NK-92 (cell line): Measurements from ENCODE around the gene PTGFRN.
"Not testable (repeated sequence)": the region's sequence is repeated elsewhere in the genome, so short reads cannot be mapped to it uniquely, and the experiment has no call there.

ENCODE experiments used
- DNase-seq: peaks from one replicate; lab custom pipeline; 2025; ENCODE audit not compliant: unreplicated experiment; lab: John Stamatoyannopoulos, UW

PTGFRN gene

DNA sequence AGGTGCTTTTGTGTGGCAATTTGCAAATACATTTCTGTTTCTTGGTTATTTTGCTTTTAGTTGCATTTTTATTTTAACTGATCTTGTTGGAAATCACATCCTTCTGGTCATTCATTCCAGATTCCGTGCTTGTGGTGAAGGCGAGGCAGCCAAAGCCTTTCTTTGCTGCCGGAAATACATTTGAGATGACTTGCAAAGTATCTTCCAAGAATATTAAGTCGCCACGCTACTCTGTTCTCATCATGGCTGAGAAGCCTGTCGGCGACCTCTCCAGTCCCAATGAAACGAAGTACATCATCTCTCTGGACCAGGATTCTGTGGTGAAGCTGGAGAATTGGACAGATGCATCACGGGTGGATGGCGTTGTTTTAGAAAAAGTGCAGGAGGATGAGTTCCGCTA is 57.1 kb downstream of the PTGFRN start:
- no peak for DNase-seq

DNA sequence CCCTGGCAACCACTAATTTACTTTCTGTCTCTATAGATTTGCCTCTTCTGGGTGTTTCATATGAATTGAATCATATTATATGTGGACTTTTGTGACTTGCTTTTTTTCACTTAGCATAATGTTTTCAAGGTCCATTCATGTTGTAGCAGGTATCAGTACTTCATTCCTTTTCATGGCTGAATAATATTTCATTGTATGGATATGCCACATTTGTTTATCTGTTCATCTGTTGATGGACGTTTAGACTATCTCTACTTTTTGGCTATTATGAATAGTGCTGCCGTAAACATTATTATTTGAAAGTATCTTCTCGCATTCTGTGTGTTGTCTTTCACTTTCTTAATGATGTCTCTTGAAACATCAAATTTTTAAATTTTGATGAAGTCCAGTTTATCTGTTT is 59.0 kb downstream of the PTGFRN start:
- no peak for DNase-seq

DNA sequence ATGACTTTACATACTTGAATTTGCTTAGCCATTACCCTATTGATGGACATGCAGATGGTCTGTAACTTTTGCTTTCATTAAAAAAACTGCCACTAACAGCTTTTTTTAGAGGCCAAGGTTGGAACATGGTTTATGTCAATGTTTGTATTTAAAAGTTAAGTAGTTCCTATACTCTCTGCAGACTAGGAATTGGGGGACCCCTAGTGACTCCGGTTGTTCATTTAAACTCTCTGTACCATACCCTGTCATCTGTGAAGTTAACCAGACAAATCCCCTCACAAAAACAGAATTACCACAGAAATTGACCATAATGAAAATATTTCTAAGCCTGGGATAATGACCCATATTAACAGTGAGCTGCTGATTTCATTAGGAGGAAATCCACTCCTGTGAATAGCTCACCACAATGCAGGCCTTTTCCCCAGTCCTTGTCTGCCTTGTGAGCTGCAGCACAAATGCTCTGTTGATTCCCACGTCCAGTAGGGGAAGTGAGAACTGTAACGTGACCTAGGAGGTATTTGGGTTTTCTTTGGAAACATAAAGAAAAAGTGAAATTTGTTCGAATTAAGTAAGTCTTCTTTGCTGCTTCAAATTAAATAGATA is 61.6 kb downstream of the PTGFRN start:
- DNase-seq: no peak

DNA sequence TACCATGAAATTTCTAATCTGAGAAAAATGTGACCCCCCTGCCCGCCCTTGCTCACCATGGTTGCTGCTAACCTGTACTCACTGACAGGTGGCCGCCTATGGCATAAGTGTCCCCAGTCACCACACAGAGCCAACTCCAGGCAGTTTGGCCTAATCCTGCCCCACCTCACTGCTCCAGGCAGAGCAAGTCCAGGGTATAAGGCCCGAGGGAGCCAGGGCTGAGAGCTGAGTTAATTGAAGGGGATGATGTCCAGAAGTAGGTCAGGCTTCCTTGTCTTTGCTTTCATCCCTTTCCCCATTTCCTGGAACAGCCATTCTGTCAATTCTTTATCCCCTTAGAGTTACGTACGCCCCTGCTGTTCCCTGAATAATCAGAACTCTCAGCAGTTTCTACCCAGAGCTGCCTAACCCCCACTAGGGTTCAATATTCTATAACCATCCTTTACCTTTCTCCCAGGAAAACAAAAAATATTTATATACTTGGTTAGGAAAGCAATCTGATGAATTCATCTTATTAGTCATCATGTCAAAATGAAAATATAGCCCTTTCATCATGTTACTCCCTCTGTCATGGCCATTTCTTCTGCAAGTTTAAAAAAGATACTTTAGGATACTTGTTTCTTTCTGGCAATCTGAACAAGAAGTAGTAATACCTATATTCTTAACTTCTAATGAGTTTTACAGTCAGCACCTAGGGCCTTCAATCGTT is 62.4 kb downstream of the PTGFRN start:
- DNase-seq: no peak

DNA sequence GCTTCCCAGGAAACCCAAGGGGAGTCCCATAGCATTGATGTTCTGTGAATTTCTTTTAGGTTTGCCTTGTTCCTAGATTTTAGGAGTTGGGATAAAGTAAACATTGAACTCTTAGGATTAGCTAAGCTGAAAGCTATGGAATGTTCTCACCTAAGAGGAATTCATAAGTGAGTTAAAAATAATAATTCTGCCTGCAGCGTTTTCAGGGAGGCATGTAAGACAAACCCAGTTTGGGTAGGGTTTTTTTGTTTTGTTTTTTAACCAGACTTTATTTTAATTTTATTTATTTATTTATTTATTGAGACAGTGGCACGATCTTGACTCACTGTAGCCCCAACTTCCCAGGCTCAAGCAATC is 62.9 kb downstream of the PTGFRN start:
- no peak for DNase-seq

DNA sequence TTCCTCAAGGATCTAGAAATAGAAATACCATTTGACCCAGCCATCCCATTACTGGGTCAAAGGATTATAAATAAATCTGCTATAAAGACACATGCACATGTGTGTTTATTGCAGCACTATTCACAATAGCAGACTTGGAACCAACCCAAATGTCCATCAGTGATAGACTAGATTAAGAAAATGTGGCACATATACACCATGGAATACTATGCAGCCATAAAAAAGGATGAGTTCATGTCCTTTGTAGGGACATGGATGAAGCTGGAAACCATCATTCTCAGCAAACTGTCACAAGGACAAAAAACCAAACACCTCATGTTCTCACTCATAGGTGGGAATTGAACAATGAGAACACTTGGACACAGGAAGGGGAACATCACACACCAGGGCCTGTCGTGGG is 70.6 kb downstream of the PTGFRN start:
- DNase-seq: not testable (repeated sequence)

DNA sequence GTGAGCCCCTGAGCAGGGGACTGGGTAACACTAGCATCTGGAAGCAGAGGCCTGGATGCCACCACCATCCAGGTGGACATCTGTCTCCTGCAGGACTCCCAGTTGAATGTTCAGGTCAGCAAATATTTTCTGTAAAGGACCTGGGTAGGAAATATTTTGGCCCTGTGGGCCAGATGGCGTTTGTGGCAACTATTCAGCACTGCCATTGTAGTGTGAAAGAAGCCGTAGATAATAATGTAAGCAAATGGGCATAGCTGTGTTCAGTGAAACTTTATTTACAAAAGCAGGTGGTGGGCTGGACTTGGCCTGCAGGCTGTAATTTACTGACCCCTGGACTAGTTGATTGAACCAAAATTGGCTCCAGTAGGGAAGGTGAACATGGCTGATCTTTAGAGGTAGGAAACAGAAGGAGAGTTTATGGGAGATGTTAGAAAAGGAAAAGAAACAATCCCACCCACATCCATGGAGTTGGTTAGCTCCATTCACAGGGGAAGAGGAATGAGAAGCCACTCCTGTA is 71.9 kb downstream of the PTGFRN start:
- no peak for DNase-seq

DNA sequence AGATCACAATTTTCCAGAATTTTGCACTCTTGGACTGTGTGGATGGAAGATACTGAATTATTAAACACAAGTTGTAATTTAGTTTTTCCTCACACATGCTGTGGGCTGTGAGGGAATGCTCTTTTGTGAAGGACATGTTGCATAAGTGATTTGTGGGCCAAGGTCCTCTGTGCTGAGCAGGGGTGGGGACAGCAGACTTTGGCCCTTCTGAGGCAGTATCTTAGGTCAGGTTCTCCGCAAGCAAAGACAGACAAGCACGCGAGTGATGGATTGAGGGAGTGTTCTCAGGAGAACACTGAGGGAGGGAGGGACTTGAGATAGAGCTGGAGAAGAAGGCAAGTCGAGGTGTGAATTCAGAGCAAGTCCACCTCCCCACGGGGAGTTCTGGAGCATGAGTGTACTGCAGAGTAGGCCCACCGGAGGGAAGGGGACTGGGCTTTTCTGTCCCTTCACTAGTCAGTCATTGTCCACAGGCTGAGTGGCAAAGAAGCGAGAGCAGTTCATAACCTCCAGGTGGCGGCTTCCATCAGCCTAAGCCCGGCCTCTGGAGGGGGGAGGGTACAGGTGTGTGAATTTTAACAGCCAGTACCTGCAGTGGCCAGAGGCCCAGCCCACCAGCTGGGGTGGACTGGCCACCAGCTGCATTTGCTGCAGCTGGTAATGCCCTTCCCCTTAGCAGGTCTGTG is 72.7 kb downstream of the PTGFRN start:
- no peak for DNase-seq

DNA sequence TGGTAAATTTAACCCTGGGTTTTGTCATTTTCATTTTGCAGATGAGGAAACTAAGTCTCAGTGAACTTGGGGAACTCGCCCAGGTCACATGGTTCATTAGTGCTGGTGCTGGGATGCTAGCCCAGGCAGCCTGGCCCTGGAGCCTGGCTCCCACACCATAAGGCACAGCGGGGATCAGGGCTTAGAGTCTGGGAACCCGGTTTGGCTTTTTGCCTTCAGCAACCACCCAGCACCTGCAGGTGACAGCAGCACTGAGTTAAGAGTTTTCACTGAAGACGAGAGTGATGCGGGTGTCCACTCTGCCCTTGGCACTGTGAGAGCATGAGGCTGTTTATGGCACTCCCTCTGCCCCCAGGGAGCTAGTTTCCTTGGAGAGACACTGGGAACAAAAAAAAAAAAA is 73.4 kb downstream of the PTGFRN start:
- no peak for DNase-seq

DNA sequence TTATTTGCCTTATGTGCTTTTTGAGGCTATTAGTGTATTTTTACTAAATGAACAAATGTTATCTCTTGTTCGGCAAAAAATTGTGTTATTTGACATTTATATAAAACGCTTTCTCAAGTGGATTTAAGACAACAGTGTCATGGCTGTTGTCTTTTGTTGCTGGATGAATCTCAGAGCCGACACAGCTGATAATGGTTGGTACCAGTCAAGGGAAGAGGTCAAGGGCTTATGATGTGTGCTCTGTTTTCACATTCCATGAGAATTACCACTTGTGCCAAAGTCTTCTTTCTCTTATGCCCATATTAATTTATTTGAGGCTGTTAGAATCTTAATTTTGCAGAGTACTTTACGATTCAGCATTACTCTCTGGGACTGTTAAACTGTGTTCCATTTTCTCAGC is 74.0 kb downstream of the PTGFRN start:
- no peak for DNase-seq

DNA sequence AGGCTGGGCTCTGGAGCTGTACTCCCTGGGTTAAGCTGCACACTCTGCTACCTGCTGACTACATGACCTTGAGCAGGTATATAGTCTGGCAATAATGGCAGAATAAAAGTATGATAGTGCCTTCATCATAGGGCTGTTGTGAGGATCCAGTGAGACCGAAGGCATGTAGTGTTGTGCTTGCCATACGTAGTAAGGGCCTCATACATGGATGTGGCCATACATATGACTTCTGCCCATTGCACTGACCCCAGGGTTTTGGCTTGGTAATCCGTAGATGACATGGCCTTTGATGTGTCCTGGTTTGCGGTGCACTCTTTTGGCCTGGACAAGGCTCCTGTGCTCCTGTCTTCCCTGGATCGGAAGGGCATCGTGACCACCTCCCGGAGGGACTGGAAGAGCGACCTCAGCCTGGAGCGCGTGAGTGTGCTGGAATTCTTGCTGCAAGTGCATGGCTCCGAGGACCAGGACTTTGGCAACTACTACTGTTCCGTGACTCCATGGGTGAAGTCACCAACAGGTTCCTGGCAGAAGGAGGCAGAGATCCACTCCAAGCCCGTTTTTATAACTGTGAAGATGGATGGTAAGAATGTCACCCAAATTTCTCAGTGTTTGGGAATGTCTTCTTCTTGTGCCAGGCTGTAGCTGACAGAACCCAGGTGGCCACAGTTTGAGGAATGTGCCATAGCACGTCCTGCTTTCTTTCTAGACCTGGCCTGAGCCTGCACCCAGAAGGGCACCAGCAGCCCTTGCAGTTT is 74.9 kb downstream of the PTGFRN start:
- no peak for DNase-seq

DNA sequence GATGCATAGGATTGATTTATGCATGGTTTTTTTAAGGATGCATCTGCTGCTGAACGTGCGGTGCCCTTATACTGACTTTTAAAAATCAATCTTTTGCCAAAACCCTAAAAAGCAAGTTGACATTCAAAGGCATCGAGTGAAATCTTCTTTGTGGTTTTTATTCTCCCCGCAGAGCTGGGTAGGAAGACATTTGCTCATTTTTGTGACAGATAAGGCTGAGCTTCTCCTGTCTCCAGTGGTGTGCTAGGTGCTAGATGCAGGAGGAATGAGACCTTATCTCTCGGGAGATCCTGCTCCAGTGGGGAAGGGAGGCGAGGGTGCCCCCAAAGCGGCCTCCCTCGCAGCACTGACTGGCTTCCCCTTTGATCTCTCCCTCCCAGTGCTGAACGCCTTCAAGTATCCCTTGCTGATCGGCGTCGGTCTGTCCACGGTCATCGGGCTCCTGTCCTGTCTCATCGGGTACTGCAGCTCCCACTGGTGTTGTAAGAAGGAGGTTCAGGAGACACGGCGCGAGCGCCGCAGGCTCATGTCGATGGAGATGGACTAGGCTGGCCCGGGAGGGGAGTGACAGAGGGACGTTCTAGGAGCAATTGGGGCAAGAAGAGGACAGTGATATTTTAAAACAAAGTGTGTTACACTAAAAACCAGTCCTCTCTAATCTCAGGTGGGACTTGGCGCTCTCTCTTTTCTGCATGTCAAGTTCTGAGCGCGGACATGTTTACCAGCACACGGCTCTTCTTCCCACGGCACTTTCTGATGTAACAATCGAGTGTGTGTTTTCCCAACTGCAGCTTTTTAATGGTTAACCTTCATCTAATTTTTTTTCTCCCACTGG is 76.9 kb downstream of the PTGFRN start:
- DNase-seq: no peak

DNA sequence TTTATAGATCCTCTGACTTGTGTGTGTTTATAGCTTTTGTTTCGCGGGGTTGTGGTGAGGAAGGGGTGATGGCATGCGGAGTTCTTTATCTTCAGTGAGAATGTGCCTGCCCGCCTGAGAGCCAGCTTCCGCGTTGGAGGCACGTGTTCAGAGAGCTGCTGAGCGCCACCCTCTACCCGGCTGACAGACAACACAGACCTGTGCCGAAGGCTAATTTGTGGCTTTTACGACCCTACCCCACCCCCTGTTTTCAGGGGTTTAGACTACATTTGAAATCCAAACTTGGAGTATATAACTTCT is 77.5 kb downstream of the PTGFRN start:
- DNase-seq: no peak

DNA sequence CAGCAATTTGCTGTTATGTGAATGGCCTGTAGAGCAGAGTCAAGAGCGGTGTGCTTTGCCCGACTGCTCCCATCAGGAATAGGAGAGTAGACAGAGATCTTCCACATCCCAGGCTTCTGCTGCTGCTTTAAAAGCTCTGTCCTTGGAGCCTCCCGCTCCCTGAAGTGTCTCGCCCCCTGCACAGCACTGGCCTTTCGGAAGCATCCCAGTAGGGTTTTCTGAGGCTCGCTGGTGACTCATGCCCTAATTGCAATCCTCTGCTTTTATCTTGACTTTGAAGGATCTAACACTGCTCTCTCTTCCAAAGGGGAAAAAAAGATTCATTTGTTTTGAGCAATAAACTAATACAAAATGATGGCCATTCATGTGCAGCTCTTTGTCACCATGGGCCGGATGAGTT is 78.5 kb downstream of the PTGFRN start:
- no peak for DNase-seq

DNA sequence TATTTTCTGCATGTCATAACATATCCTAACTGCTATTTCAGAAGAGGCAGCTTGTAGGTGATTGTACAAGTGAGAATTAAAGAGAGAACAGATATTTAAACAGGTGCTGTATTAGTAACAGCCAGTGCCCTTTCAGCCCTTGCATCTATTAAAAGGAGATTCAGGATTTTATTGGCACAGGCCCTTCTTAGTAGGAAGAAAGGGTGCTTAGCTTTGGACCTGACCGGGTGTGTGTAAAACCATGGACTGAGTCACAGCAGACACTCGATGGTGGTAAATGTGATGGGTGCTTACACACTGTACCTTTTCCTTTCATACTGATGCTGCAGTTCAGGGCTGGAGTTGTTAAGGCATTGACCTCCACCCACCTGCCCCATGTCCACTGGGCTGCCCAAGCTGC is 79.2 kb downstream of the PTGFRN start:
- no peak for DNase-seq

DNA sequence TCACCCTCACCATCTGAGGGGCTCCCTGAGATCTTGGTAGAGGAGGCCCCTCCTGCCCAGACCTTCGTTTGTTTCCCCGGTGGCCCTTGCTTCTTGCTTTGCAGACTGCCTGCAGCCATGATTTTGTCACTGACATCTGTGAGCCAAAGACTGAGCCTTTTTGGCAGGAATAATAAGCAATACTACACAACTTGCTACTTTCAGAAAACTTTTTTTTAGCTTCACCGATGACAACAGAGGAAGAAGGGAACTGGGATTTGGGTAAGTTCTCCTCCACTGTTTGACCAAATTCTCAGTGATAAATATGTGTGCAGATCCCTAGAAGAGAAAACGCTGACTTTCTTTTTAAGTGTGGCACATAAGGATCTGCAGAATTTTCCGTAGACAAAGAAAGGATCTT is 80.1 kb downstream of the PTGFRN start:
- DNase-seq: no peak

DNA sequence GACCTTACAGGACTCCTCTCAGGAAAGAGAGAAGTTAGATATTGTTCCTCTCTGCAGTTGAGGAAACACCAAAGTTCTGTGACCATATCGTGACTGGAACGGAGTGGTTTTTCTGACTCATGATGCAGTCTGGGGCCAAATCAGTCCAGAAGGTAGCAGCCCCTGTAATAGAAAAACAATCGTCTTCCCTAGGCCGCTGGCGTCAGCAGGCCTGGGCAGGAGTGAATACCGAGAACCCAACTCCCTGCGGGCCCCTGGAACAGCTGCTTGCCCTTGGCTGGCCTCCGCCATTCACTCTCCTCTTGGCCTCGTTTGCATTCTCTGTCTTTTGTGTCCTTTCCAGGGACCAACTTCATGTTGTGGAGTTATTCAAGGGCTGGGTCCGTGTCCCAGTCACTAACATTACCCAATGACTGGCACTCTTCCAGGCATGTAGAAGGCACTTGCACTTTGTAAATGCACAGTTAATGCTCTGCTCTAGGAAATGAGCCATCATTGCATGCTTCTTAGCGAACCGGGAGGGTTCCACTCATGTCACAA is 81.0 kb downstream of the PTGFRN start:
- DNase-seq: no peak

DNA sequence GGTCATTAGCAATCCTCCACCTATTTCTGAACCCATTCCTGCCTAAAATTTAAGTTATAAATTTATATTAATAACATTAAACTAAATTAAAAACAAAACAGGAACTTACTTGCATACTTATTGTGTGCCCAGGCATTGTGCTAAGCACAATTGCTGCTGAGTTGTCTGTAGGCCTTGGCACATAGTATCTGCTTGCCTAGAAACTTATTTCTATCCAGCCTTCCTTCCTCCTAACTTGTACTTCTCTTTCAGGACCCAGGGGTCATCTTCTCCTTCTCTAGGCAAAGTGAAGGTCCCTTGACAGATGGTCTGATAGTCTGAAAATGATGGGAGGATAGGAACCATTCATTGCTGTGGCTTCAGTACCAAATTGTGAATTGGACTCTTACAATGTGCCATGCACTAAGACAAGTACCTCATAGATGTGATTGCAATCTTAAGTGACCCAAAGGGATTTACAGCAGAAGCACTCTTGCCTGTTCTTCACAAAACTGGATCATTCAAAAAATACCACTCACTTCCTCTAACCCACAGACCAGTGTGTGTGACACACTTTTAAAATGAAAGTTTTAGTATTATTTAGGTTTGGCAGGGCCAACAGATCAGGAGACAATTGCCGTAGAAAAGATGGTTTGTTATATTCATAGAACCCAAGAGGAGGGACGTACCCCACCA is 81.6 kb downstream of the PTGFRN start:
- DNase-seq: no peak

DNA sequence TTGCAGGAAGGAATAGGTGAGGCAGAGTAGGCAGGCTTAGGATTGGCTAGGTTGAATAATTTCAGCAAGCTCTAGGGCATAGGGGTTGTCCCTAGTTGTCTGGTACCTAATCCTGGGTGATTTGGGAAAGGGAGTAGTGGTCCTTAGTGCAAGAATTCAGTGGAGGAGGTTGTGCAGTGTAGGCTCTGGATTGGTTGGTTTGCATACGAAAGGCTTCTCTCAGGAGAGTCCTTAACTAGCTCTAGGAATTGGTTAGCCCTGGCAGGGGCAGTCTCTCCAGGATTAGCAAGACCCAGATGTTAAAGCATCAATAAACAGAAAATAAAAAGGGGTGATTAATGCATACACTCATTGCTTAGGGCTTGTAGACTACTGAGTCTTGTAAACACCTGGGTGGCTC is 82.2 kb downstream of the PTGFRN start:
- DNase-seq: no peak

DNA sequence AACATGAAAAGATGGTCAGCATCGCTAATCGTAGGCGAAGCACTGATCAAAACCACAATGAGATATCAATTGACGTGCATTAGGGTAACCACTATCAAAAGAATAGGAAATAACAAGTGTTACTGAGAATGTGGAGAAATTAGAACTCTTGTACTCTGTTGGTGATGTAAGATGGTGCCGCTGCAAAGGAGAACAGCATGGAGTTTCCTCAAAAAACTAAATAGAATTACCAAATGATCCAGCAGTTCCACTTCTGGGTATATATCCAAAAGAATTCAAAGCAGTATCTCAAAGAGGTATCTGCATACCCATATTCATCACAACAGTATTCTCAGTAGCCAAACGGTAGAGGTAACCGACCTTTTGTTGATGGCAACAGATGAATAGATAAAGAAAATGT is 83.6 kb downstream of the PTGFRN start:
- no peak for DNase-seq
